Transverse colon (tissue), 4 donors: ENCODE measurements around the gene TPPP3.

Experiments
- EP300 ChIP-seq: sonication (generic); formaldehyde crosslinking; IDR thresholded peaks from one replicate; pipeline ENCODE4 v1.6.1; 2017; ENCODE audit warnings: antibody characterized with exemption, low read depth
- POLR2A ChIP-seq: fragments of 450-650 bp; IDR thresholded peaks from one replicate; pipeline ENCODE4 v1.6.1; 2016; ENCODE audit warnings: antibody characterized with exemption, mild to moderate bottlenecking, moderate library complexity
- POLR2AphosphoS5 ChIP-seq, 3 donors: sonication (generic); formaldehyde crosslinking; IDR thresholded peaks; one replicate each; pipeline ENCODE4 v1.6.1; 2016; ENCODE audit warnings: antibody characterized with exemption in 3 of 3
- TF ChIP-seq, protein P1 (sequence below), 5 experiments: fragments of 200-600 bp in 3 of 5; fragments of 450-650 bp in 2 of 5; sonication (generic) in 3 of 5; IDR thresholded peaks; 1 replicate in 2 of 5; 2 replicates in 3 of 5; pipeline ENCODE4 v1.5.1; 2016 to 2017; ENCODE audit warnings: antibody characterized with exemption in 5 of 5, inconsistent platforms in 3 of 5, mild to moderate bottlenecking in 2 of 5, moderate library complexity in 1 of 5

DNA sequence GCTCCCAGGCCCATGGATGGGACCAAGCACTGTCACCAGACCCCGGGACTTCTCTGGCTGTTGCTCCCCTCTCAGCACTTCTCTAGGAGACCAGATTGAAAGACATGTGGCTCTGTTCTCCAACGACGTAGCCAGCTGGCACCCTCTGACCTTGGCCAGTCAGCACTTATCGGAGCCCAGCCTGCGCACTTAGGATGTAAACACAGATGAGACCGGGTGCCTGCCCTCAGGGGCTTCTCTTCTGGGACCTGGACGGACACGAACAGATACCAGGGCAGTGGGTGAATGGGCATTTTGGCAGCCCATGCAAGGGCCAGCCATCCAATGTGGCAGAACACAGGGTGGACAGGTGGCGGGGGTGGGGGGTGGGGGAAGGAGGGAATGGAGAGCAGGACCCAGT, 16.3 kb upstream of the TPPP3 start:
- TF ChIP-seq, protein P1, sequence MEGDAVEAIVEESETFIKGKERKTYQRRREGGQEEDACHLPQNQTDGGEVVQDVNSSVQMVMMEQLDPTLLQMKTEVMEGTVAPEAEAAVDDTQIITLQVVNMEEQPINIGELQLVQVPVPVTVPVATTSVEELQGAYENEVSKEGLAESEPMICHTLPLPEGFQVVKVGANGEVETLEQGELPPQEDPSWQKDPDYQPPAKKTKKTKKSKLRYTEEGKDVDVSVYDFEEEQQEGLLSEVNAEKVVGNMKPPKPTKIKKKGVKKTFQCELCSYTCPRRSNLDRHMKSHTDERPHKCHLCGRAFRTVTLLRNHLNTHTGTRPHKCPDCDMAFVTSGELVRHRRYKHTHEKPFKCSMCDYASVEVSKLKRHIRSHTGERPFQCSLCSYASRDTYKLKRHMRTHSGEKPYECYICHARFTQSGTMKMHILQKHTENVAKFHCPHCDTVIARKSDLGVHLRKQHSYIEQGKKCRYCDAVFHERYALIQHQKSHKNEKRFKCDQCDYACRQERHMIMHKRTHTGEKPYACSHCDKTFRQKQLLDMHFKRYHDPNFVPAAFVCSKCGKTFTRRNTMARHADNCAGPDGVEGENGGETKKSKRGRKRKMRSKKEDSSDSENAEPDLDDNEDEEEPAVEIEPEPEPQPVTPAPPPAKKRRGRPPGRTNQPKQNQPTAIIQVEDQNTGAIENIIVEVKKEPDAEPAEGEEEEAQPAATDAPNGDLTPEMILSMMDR (IDR thresholded peaks at IDR 0.05), result no peak
- TF ChIP-seq EP300, result no peak
- TF ChIP-seq POLR2A, result no peak
- TF ChIP-seq POLR2AphosphoS5 (IDR thresholded peaks at IDR 0.05), result no peak
